ENCODE data around the gene PROM2. TPM values are rescaled to one million over a fixed set of nuclear protein-coding genes. Genes with fewer than 3 reads are reported as not detected.

PROM2 gene
- total RNA-seq, 2 donors from 2014 or later, result 3.5 to 10.0 TPM

DNA sequence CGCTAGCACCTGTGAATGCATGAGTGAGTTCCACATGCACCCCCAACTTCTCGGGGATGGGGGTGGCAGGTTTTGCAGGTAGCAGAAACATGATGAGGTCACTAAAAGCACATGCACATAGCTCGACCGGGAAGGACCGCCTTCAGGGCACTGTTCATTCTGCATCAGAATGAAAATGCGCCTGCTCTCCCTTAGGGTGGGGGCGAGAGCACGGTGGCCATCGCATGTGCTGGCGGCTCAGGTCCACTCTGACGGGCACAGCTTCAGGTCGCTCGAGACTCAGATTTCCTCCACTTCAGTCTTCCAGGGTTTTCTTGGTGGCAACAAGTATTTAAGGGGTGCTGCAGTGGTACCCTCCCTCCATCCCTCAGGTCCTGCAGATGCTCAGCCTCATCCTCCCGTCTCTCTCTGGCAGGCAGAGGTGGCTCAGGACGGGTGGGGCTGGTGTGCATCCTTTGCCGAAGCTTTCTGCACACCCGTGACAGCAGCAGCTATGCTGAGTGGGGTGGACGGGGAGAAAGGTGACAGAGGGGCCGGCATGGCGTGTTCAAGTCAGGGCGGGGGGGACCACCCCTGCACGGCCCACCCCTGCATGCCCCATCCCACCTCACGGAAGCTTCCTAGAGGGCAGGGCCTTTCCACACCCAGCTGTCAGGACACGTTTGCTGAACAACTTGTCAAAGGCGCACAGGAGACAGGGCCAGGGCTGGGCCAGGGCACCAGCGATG is 37.7 kb downstream of the PROM2 start:
- DNase-seq (ENCODE audit: low spot score), result no peak
- Histone ChIP-seq H3K9me3 (no peaks in the 10 kb centered on the region), H3K4me1 (ENCODE audit: control insufficient read depth in 1 of 2, low read depth in 2 of 2) (peaks cover 3 to 12% of the 10 kb centered on the region in 2 donors), H3K36me3 (no peaks in the 10 kb centered on the region), H3K4me3 (no peak overlapping the region), H3K27me3 (replicated peaks; ENCODE audit: insufficient read depth) (no peaks in the 10 kb centered on the region), H3K27ac (no peak overlapping the region)
- TF ChIP-seq, protein P1, sequence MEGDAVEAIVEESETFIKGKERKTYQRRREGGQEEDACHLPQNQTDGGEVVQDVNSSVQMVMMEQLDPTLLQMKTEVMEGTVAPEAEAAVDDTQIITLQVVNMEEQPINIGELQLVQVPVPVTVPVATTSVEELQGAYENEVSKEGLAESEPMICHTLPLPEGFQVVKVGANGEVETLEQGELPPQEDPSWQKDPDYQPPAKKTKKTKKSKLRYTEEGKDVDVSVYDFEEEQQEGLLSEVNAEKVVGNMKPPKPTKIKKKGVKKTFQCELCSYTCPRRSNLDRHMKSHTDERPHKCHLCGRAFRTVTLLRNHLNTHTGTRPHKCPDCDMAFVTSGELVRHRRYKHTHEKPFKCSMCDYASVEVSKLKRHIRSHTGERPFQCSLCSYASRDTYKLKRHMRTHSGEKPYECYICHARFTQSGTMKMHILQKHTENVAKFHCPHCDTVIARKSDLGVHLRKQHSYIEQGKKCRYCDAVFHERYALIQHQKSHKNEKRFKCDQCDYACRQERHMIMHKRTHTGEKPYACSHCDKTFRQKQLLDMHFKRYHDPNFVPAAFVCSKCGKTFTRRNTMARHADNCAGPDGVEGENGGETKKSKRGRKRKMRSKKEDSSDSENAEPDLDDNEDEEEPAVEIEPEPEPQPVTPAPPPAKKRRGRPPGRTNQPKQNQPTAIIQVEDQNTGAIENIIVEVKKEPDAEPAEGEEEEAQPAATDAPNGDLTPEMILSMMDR (IDR thresholded peaks at IDR 0.05), result no peak
- ATAC-seq (ENCODE audit: insufficient number of reproducible peaks, low FRiP score, low read depth), result no peak

DNA sequence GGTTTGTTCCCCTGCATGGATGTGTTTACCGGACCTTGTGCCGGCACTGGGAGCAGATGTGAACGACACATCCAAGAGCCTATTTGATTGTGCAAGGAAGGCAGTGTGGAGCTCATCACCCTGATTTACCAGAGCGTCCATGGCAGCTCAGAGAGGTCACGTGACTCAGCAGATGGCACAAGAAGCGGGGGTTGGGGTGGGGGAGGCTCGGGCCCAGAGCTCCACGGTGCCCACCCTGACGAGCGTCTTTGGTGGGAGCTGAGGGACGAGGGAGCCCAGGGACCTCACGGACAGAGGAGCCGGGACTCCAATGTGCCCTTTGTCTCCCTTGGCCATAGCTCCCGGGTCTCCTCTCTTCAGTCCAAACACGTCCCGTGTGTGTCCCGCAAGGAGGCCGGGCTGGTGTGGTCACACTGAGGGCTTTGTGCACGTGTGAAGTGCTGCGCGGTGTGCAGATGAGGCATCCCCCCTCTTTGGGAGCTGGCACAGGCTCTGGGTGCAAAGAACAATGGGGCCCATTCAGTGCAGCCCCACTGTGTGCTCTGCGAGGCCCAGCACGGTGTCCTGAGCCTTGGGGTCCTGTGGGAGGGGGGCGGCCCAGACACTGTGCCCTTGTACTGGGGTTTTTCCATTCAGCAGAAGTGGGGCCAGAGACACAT is 38.4 kb downstream of the PROM2 start:
- ATAC-seq (ENCODE audit: insufficient number of reproducible peaks, low FRiP score, low read depth) (no peak), DNase-seq (ENCODE audit: low spot score) (no peak)
- no peaks in the 10 kb centered on the region for H3K36me3 ChIP-seq
- no peaks in the 10 kb centered on the region for H3K9me3 ChIP-seq
- peaks cover 4 to 14% of the 10 kb centered on the region in 2 donors for H3K4me1 ChIP-seq (ENCODE audit: control insufficient read depth in 1 of 2, low read depth in 2 of 2)
- H3K4me3 ChIP-seq, result no peak overlapping the region
- H3K27me3 ChIP-seq (replicated peaks; ENCODE audit: insufficient read depth), result no peaks in the 10 kb centered on the region
- no peak overlapping the region for H3K27ac ChIP-seq
- TF ChIP-seq, protein P1 (IDR thresholded peaks at IDR 0.05), result no peak

DNA sequence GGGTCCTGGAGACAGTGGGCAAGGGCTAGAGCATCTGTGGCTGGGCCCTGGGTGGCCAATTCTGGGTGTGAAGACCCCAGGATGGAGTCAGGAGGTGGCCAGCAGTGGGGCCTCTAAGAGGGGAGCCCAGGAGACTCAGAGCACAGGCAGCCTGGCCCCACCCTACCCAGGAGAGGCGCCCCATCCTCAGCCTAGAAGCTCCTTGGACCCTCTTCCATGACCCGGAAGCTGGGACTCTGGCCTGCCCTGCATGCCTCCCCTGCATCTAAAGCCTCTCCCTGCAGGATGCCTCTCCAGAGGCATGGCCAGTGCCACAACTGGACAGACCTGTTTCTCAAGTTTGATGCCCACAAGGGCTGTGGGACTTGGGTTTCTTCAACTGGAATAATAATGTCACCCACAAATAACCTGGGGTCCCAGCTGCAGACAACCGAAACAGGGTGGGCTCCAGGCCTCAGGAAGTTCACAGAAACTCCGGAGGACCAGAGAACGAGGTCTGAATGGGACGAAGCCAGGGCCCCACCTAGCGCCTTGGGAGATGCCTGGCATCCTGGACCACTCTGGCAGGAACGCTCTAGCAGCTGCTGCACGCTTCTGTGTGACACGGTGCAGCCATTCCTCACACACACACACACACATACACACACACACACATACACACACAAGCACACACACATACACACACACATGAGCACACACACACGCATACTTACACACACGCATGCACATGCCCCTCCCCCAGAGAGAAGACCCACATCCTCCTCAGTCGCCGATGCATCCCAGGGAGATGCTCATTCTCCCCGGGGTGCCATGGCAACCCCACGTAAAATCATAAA is 39.3 kb downstream of the PROM2 start:
- Histone ChIP-seq H3K4me3 (no peak overlapping the region), H3K36me3 (no peaks in the 10 kb centered on the region), H3K4me1 (ENCODE audit: control insufficient read depth in 1 of 2, low read depth in 2 of 2) (peaks cover 4 to 14% of the 10 kb centered on the region in 2 donors), H3K27me3 (replicated peaks; ENCODE audit: insufficient read depth) (no peaks in the 10 kb centered on the region), H3K27ac (no peak overlapping the region), H3K9me3 (no peaks in the 10 kb centered on the region)
- TF ChIP-seq, protein P1 (IDR thresholded peaks at IDR 0.05), result no peak
- DNase-seq (ENCODE audit: low spot score), result no peak
- ATAC-seq (ENCODE audit: insufficient number of reproducible peaks, low FRiP score, low read depth), result no peak

DNA sequence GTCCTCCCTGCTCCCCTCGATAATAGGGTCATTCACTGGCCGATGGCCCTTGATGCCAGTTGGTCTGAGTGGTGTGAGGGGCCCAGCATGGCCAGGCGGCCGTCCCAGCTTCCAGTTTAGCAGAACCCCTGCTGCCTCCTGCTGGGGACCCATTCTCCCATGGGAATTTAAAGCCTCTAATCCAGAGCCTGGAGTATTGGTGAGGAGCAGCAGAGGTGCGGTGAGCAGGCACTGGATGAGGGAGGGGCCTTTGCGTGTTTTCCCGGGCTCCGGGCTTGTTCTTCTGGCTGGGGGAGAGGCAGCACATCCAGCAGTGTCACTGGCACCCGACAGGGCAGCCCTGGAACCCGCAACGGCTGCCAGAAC is 40.3 kb downstream of the PROM2 start:
- TF ChIP-seq, protein P1 (IDR thresholded peaks at IDR 0.05), result no peak
- Histone ChIP-seq H3K27ac (no peak overlapping the region), H3K36me3 (no peaks in the 10 kb centered on the region), H3K4me1 (ENCODE audit: control insufficient read depth in 1 of 2, low read depth in 2 of 2) (peaks cover 4 to 14% of the 10 kb centered on the region in 2 donors), H3K9me3 (no peaks in the 10 kb centered on the region), H3K4me3 (no peak overlapping the region), H3K27me3 (replicated peaks; ENCODE audit: insufficient read depth) (no peaks in the 10 kb centered on the region)
- DNase-seq (ENCODE audit: low spot score) (no peak), ATAC-seq (ENCODE audit: insufficient number of reproducible peaks, low FRiP score, low read depth) (no peak)

Data from thoracic aorta (tissue), 2 donors.